Left hindlimb (tissue), 1 donor: ENCODE results near the gene URGCP.
A peak's percentile ranks its signal among the peaks of the same experiment; 100 is the strongest.
"Not testable (repeated sequence)": the region's sequence is repeated elsewhere in the genome, so short reads cannot be mapped to it uniquely, and the experiment has no call there.

ENCODE experiments used
- DNase-seq: peaks from one replicate; pipeline ENCODE4 v3.0.0-alpha.2; 2018

URGCP gene

DNA sequence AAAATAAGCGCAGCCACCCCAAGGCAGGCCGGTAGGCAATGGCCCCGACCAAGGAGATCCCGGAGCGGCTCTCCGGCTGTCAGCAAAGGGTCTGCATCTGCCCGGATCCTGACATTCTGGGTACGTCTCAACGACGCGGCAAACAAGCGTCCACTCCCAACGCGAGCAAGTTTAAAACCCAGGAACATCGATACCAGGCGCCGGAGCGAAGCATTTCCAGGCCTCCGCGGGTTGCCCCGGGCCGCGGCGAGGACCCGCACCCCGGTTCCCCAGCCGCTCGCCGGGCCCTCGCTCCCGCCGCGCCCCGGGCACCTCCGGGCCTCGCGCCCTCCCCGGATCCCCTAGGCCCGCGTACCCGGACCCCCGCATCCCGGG is 453 bp downstream of the URGCP start:
- DNase-seq, result peak; percentile 47

GRCh38 chr7:43905209-43905946 is 1.0 kb downstream of the URGCP start:
- no peak for DNase-seq

DNA sequence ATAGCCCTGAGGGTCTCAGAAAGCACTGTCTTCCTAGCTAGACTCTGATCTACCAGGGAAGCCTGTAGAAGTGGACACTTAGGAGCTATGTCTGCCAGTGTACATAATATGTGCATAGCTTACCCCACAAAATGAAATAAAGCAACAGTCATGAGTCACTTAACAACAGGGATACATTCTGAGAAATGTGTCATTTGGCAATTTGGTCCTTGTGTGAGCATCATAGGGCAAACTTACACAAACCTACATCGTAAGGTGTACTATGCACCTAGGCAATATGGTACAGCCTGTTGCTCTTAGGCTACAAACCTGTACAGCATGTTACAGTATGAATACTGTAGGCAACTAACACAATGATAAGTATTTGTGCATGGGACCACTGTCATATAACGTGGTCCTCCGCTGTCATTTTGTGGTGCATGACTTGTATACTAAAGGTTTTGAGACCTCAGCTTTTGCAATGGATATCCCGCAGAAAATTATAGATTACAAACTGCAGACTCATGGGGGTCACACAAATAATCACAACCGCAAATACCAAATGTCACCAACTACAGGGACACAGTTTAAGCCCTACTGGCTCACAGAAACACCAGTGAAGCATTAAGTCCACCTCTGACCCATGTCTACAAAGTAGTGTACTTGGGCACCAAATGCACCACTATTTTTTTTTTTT is 1.7 kb downstream of the URGCP start:
- DNase-seq, result no peak

DNA sequence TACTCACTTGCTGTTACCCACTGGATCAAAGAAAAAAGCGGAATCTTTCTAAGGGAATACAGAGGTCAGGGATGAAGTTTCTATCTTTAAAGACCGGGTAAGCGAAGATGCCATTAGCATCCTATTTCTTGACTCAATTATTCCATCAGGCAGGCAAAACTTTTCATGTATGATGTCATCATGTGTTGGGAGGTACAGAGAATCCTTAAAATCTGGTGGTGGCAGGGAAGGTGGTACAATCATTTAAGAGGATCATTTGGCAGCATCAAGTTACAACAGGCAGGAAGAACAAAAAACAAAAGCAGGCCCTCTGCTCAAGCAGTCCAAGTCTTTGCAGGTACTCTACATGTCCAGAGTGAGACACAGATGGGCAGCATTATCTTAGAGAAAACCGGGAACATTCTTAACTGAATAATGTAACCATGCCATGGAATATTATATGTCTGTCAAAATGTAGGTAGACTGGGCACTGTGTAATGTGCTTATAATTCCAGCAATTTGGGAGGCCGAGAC is 3.8 kb downstream of the URGCP start:
- DNase-seq, result no peak

- not testable (repeated sequence) for DNase-seq
Observed at GRCh38 chr7:43898571-43898970, 7.8 kb downstream of the URGCP start.

- DNase-seq, result no peak
Observed at GRCh38 chr7:43895847-43896415, 10.5 kb downstream of the URGCP start.

DNA sequence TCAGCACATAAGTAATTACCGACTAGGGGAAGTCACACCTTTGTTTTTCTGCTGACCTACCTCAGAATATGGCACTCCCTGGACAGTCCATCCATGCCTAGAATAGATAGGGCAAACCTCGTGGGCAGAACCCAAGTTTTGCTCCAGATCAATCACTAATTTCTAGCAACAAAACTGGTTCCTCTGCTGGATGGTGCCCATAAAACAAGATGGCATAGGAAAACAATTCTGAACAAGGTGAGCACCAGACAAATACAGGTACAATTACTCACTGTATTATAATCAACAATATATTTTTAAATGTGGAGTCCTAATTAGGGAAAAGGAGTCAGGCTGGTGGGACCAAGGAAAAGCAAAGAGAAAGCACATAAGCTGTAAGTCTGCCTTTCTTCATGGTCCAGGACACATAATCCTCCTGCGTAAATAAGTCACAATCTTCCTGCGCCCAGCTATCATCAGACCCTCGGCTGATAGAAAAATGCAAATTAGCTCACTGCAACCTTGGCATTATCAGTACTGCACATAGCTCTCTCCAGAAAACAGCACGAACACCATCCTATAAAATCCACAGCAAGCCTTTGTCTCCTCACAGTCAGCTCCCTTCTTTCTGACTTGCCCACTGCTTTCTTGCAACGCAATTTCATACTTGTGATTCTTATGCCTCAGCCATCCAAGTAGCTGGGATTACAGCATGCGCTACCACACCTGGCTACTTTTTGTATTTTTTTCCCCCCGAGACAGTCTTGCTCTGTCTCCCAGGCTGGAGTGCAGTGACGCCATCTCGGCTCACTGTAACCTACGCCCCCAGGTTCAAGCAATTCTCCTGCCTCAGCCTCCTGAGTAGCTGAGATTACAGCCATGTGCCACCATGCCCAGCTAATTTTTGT is 15.1 kb downstream of the URGCP start:
- no peak for DNase-seq

GRCh38 chr7:43890468-43890867 is 15.9 kb downstream of the URGCP start:
- DNase-seq, result no peak

GRCh38 chr7:43888993-43889945 is 17.1 kb downstream of the URGCP start:
- no peak for DNase-seq

- no peak for DNase-seq
Observed at GRCh38 chr7:43884617-43885016, 21.8 kb downstream of the URGCP start.

GRCh38 chr7:43884209-43884608 is 22.2 kb downstream of the URGCP start:
- DNase-seq, result no peak

DNA sequence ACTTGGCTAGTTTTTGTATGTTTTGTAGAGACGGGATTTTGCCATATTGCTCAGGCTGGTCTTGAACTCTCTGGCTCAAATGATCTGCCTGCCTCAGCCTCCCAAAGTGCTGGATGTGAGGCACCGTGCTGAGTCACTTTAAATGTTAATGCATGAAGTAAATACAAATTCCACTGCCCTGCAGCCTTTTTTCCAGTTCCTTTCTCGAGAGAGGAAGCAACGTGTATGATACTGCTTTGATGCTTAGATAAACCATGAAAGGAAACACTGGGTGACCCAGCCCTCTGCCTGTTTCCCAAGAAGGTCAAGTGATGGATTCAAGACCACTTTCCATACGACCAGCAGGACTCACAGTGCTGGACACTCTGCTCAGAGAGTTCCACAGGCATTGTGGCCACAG is 25.8 kb downstream of the URGCP start:
- no peak for DNase-seq

DNA sequence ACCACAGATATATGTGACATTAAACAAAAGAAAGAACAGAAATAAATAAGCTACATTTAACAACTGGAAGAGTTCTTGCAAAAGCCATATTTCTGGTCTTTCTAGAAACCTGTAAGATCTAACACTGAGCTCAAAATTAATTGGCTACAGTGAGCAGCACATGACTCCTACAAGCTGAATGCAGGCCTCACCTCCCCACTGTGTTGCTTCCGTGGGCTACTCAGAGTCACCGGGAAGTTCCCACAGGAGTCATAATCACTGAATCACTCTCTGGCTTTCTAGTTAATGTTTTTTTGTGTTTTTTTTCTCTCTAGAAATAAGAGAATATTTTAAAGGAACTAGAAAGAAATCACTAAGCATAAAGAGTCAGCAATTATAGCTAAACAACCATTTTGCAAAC is 26.9 kb downstream of the URGCP start:
- DNase-seq, result no peak

DNA sequence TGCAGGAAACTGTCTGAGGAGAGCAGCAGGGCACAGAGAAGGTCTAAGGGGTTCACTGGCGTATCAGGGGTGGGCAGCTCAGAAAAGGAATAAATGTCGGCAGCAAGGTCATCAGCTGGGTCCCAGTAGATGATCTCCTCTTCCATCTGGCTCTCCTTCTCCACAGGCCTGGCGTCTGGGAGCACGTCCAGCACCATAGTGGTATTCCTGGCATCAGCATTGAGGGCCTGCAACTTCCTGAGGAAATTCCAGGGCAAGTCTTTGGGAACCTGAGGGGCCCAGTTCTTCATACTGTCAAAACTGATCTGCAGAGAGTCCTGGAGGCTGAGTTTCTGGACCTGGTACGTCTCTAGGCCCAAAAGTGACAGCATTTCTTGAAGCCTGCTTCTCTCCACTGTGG is 27.5 kb downstream of the URGCP start:
- no peak for DNase-seq

- DNase-seq, result no peak
Observed at GRCh38 chr7:43877968-43878864, 28.2 kb downstream of the URGCP start.

DNA sequence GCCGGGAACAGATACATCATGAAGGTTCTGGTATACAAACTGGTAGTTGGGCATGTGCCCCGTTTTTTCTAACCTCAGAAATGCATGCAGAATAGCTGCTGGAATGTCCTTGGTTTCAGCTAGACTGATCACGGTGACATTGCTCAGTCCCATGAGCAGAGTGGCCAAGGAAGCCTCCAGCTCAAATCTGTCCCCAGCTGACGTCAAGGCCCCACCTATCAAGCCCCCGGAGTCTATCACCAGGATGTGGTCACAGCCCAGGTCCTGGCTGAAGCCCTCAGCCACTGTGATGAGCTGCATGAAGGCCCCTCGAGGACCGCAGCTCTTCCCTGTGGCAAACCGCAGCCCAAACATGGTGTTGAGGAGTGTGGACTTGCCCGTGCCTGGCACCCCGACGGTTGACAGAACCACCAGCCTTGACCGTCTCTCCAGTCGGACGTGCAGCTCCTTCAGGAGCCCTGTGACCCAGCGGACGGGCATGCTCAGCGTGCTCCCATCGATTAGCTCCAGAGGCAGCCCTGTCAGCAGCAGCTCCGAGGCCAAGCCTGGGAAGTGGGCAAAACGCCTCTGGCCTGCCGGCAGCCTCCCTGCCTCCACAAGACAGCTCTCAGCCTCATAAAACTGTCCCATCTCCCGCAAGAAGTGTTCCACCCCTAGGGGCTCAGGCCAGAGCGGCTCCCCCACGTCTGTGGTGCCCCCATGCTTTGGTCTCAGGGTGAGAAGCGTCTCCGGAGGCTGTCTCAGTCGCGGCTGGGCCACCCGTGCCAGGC is 29.2 kb downstream of the URGCP start:
- no peak for DNase-seq

DNA sequence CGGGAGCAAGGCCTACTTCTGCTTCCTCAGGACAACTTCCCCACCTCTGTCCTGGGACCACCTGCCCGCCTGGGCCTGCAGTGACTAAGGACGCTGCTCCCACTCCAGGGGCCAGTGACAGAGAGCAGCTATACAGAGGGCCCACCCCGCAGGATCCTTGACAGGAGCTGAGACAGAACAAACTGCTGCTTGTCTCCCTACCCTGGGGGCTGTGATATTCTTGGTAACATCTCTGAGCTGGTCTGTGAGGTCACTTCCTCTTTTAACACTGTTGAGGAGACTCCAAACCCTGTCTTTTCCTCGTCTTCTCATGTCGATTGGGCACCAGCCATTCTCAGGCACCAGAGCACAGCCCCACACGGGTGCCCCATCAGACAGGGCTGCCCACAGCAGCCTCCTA is 30.2 kb downstream of the URGCP start:
- no peak for DNase-seq

DNA sequence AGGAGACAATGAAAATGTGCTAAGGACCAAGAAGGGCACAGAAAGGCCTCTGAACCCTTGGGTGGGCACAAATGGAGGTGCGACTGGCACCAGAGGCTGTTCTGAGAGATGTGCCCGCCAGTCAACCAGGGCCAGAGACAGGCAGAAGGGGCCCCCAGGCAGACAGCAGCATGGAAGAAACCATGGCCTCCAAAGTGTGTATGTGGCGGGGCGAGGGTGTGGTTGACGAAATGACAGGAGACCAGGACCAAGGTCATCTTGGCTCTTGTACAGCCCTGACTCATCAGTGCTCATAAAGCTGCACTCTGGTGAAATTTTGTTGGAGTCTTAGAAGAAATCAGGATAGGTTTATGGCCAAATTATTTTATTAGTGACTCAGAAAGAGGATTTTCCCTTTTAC is 33.1 kb downstream of the URGCP start:
- peak; percentile 51 for DNase-seq

DNA sequence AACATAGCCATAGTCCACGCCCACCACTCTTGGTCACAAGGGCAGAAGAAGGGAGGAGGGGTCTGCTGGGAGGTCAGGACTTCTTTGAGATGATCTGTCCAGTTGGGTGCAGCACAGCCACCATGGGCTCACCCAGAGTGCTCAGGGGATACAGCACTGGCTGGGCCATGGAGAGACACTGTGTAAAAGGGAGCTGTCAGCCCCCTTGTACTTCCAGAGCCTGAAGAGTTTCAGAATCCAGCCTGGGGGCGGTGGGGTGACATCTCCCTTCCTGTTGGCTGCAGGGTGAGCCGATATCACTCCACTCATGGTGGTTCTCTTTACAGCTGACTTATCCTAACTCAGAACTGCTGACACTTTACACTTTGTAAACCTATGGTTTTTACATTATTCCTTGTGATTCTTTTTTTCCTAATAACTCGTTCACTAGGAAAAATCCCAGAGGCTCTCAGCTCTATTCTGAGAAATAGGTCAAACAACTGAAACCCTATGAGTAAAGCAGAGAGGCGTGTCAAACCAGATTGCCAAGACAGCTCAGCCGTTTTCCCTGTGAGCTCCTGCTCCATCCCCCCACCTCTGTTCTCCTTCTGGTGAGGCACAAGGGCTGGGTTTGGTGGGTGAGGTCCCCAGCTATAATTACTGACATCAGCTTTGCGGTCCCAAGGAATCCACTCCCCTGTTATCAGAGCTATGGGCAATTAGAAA is 33.8 kb downstream of the URGCP start:
- peak; percentile 79 for DNase-seq
